ENCODE data around the gene SLC13A2.

Gene SLC13A2

DNA sequence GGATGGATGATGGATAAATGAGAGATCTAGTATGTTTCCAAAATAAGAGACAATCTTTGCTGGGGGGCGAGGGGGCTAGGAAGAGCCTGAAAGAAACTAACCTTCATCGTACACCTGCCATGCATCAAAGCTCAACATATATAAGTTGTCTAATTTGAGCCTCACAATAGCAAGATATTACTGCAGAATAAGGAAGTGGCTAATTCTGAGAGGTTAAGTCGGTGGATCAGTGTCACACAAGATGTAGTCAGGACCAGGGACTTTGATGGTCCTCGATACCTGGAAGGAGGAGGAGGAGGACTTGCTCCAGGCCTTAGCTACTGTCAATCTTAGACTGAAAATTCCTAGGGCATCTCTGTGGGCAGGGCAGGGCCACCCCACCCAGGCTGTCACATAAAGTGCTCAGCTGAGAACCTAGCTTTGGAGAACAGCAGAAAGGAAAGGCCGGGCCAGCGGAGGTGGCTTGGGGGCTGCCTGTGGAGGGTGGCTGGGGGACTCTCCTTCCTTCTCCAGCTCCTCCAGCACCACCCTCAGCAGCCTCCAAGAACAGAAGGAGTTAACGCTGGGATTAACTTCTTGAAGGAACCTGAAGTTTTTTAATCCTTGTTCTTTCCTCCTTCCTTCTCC is 460 bp upstream of the SLC13A2 start:
- TF ChIP-seq, protein P1, sequence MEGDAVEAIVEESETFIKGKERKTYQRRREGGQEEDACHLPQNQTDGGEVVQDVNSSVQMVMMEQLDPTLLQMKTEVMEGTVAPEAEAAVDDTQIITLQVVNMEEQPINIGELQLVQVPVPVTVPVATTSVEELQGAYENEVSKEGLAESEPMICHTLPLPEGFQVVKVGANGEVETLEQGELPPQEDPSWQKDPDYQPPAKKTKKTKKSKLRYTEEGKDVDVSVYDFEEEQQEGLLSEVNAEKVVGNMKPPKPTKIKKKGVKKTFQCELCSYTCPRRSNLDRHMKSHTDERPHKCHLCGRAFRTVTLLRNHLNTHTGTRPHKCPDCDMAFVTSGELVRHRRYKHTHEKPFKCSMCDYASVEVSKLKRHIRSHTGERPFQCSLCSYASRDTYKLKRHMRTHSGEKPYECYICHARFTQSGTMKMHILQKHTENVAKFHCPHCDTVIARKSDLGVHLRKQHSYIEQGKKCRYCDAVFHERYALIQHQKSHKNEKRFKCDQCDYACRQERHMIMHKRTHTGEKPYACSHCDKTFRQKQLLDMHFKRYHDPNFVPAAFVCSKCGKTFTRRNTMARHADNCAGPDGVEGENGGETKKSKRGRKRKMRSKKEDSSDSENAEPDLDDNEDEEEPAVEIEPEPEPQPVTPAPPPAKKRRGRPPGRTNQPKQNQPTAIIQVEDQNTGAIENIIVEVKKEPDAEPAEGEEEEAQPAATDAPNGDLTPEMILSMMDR (IDR thresholded peaks at IDR 0.05; ENCODE audit: extremely low read depth, missing control alignments) = no peak

DNA sequence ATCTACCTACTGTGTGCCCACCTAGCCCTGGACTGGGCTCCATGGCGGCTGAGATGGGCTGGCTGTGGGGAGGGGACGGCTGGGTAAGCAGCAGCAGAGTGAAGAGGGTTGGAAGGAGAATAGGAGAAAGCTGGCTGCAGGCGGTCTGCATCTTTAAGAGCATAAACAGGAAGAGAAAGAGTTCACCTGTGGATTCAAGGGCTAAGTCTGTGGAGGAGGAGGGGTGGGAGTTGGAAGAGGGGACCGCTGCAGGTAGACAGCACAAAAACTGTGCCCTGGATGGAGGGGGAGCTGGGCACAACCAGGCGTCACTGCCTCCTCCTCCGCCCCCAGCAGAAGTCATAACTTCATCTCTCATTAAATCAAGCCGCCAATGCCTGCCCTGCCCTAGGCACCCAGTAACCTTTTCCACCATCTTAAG is 677 bp downstream of the SLC13A2 start:
- no peak for DNase-seq (ENCODE audit: low spot score)
- TF ChIP-seq, protein P1 (IDR thresholded peaks at IDR 0.05; ENCODE audit: extremely low read depth, missing control alignments) = no peak

More for the DNA sequence above, 460 bp upstream of the SLC13A2 start:
- DNase-seq (ENCODE audit: low spot score) = no peak

DNA sequence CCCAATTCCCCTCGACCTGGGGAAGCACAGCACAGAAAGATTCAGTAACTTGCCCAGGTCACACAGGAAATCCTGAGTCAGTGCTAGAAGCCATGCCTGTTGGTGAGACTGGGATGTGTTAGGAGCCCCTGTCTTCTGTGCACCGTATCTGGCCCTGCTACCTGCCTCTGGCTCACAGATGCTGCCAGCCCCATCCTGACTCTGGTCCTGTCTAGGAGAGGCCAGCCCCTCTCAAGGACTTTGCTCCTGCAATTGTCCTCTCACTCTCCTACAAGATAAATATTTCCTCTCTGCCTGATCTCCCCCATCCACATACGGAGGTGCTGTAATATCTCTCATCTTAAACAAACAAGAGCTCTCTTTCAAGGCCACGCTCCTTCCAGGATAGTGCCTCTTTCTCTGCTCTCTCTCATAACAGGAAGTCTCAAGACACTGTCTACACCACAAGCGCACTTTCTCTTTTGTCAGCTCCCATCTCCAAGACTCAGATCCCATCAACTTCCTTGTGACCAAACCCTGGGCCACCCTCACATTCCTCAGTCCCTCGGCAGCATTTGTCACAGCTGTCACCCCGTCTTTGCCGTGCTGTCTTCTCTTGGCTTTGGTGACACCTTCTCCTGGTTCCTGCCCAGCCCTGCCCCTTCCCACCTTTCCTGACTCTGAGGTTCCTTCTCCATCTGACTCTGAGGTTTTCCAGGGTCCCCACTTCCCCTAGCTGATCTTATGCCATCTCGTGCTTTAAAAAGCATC is 1.9 kb downstream of the SLC13A2 start:
- TF ChIP-seq, protein P1 (IDR thresholded peaks at IDR 0.05; ENCODE audit: extremely low read depth, missing control alignments) = no peak
- no peak for DNase-seq (ENCODE audit: low spot score)

DNA sequence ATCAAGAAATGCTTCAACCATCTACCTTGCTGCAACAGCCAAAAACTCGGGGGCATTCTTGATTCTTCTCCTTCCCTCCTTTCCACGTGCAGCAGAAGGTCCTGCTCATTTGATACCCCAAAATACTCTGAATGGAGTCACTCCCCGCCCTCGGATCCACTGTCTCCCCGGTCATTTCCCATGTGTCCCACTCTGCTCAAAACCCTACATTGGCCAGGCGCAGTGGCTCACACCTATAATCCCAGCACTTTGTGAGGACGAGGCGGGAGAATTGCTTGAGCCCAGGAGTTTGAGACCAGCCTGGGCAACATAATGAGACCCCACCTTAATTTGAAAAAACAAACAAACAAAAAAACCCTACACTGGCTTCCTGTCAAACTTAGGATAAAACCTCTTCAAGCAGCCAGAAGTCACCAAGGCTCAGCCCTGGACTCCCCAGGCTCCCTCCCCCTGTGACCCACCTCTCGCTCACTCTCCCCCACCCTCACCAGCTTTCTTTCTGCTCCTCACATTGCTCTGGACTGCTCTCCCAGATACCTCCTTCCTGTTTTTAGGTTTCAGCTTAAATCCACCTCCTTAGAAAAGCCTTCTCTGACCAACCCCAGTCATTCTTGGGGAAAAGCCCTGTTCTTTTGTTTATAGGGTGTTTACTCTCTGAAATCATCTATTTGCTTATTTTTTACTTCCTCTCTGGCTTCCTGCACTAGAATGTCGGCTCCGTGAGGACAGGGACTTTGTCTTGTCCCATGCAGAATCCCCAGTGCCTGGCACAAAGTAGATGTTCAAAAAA is 2.8 kb downstream of the SLC13A2 start:
- no peak for DNase-seq (ENCODE audit: low spot score)
- TF ChIP-seq, protein P1 (IDR thresholded peaks at IDR 0.05; ENCODE audit: extremely low read depth, missing control alignments) = no peak

DNA sequence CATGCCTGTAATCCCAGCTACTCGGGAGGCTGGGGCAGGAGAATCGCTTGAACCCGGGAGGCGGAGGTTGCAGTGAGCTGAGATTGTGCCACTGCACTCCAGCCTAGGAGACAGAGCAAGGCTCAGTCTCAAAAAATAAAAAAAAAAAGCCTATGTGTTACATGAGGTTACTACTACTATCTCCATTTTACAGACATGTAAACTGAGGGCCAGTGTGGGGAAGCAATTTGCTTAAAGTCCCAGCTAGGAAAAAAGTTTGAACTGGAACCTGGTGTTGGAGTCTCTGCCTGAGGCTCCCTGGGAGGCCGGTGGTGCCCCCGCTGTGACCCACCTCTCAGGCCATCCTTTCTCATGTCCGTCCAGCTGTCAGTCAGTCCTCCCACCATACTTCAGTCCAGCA is 4.5 kb downstream of the SLC13A2 start:
- TF ChIP-seq, protein P1 (IDR thresholded peaks at IDR 0.05; ENCODE audit: extremely low read depth, missing control alignments) = no peak
- no peak for DNase-seq (ENCODE audit: low spot score)

DNA sequence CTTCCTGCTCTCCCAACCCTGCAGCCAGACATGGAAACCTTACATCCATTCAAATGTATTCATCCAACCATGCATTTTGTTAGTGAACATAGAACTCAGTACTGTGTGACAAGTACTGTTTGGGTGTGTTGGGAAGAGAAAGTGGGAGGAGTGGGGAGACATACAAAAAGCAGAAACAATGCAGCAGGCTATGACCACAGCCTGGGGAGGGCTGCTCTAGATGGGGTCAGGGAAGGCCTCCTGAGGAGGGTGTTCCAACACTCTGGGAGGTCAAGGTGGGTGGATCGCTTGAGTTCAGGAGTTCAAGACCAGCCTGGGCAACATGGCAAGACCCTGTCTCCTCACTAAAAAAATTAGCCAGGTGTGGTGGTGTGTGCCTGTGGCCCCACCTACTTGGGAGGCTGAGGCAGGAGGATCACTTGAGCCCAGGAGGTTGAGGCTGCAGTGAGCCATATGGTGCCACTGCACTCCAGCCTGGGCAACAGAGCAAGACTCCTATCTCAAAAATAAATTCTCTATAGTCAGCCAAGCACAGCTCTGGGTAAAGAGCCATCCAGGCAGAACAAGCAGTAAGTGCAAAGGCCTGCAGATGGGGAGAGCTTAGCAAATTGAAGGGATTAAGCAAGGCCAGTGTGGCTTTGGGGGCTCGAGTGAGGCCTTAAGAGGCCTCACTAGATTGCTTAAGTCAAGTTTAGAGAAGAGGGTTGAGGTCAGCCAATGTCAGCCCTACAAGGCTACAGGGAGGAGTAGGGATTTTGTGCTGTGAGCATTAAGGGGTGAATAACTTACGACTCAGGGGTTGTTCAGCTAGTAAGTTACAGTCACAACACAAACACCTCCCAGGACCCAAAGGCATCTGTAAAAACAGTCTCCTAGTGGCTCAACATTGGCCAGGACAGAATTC is 5.5 kb downstream of the SLC13A2 start:
- TF ChIP-seq, protein P1 (IDR thresholded peaks at IDR 0.05; ENCODE audit: extremely low read depth, missing control alignments) = no peak
- DNase-seq (ENCODE audit: low spot score) = no peak
